GM12891 (cell line): ENCODE results near the gene ANKS1B.

Experiments used
- DNase-seq: peaks from one replicate; pipeline ENCODE4 v3.0.0; 2011; ENCODE audit warnings: low spot score; ENCODE audit not compliant: insufficient read length
- FAIRE-seq: peaks from 2 replicates; lab custom pipeline; 2011; peaks lifted over from hg19 to GRCh38; lab: Jason Lieb, UNC
- PAX5 ChIP-seq: IDR thresholded peaks from 2 replicates; pipeline ENCODE4 v1.6.1; 2011; ENCODE audit warnings: low read length, moderate library complexity, mild to moderate bottlenecking; ENCODE audit not compliant: insufficient read depth, severe bottlenecking
- POLR2A ChIP-seq: IDR thresholded peaks from 2 replicates; pipeline ENCODE4 v1.6.1; 2011; ENCODE audit warnings: low read depth, low read length, control low read depth
- POLR2AphosphoS5 ChIP-seq: IDR thresholded peaks from 2 replicates; pipeline ENCODE4 v1.6.1; 2011; ENCODE audit warnings: low read depth, low read length, control low read depth
- POU2F2 ChIP-seq: IDR thresholded peaks from 2 replicates; pipeline ENCODE4 v1.6.1; 2011; ENCODE audit warnings: low read depth, mild to moderate bottlenecking, control low read depth, low read length, moderate library complexity
- SPI1 ChIP-seq: IDR thresholded peaks from 2 replicates; pipeline ENCODE4 v1.6.1; 2011; ENCODE audit warnings: low read depth, low read length, control low read depth
- TAF1 ChIP-seq: IDR thresholded peaks from 2 replicates; pipeline ENCODE4 v1.6.1; 2011; ENCODE audit warnings: low read depth, low read length, control low read depth

Gene ANKS1B

GRCh38 chr12:99224237-99224636 lies 760.5 kb downstream of the ANKS1B start:
- DNase-seq: no peak
- FAIRE-seq: no peak
- TF ChIP-seq POLR2AphosphoS5 (no peak), PAX5 (no peak), POLR2A (no peak), TAF1 (no peak), POU2F2 (no peak), SPI1 (no peak)

GRCh38 chr12:99223579-99223978 lies 761.2 kb downstream of the ANKS1B start:
- no peak for TF ChIP-seq SPI1
- no peak for TF ChIP-seq POLR2A
- TF ChIP-seq PAX5: no peak
- TF ChIP-seq POLR2AphosphoS5: no peak
- FAIRE-seq (no peak), DNase-seq (no peak)

GRCh38 chr12:99213047-99213446 lies 771.7 kb downstream of the ANKS1B start:
- no peak for FAIRE-seq
- TF ChIP-seq SPI1 (no peak), TAF1 (no peak), POLR2AphosphoS5 (no peak), POU2F2 (no peak), POLR2A (no peak), PAX5 (no peak)
- no peak for DNase-seq

GRCh38 chr12:99212275-99212674 lies 772.5 kb downstream of the ANKS1B start:
- FAIRE-seq: no peak
- TF ChIP-seq PAX5 (no peak), TAF1 (no peak), POU2F2 (no peak), POLR2A (no peak), POLR2AphosphoS5 (no peak), SPI1 (no peak)
- no peak for DNase-seq

GRCh38 chr12:99205111-99205510 lies 779.6 kb downstream of the ANKS1B start:
- no peak for TF ChIP-seq POU2F2
- no peak for TF ChIP-seq PAX5
- no peak for TF ChIP-seq SPI1
- no peak for TF ChIP-seq POLR2AphosphoS5
- no peak for TF ChIP-seq POLR2A
- TF ChIP-seq TAF1: no peak
- FAIRE-seq: no peak
- no peak for DNase-seq

GRCh38 chr12:99201906-99202645 lies 782.7 kb downstream of the ANKS1B start:
- FAIRE-seq (no peak), DNase-seq (no peak)
- no peak for TF ChIP-seq SPI1
- no peak for TF ChIP-seq POU2F2
- TF ChIP-seq POLR2A: no peak
- TF ChIP-seq TAF1: no peak

- DNase-seq (no peak), FAIRE-seq (no peak)
- no peak for TF ChIP-seq POLR2AphosphoS5
- TF ChIP-seq POU2F2: no peak
- TF ChIP-seq POLR2A: no peak
- TF ChIP-seq PAX5: no peak
- TF ChIP-seq SPI1: no peak
- no peak for TF ChIP-seq TAF1
Observed at GRCh38 chr12:99200711-99201384, 783.9 kb downstream of the ANKS1B start.

GRCh38 chr12:99195474-99195873 lies 789.3 kb downstream of the ANKS1B start:
- TF ChIP-seq SPI1 (no peak), POU2F2 (no peak), POLR2A (no peak), POLR2AphosphoS5 (no peak), TAF1 (no peak), PAX5 (no peak)
- FAIRE-seq: no peak
- no peak for DNase-seq

GRCh38 chr12:99192489-99192888 lies 792.2 kb downstream of the ANKS1B start:
- FAIRE-seq (no peak), DNase-seq (no peak)
- no peak for TF ChIP-seq PAX5
- TF ChIP-seq POU2F2: no peak
- TF ChIP-seq POLR2AphosphoS5: no peak
- no peak for TF ChIP-seq POLR2A
- no peak for TF ChIP-seq TAF1
- TF ChIP-seq SPI1: no peak

GRCh38 chr12:99176871-99177270 lies 807.9 kb downstream of the ANKS1B start:
- no peak for FAIRE-seq
- TF ChIP-seq POU2F2 (no peak), POLR2A (no peak), POLR2AphosphoS5 (no peak), SPI1 (no peak), PAX5 (no peak), TAF1 (no peak)

More at GRCh38 chr12:99176871-99177270, 807.9 kb downstream of the ANKS1B start:
- no peak for DNase-seq
